Ascending aorta (tissue), 2 donors: ENCODE measurements around the gene HTT-AS. TPM values are rescaled to one million over a fixed set of nuclear protein-coding genes. Genes with fewer than 3 reads are reported as not detected.
"Not testable (repeated sequence)": the region's sequence is repeated elsewhere in the genome, so short reads cannot be mapped to it uniquely, and the experiment has no call there.

Experiments
- DNase-seq, 2 donors: peaks; one replicate each; pipeline ENCODE4 v3.0.0-alpha.2; 2019; ENCODE audit warnings: low spot score in 2 of 2
- H3K27ac ChIP-seq, 2 donors: fragments of 200-600 bp; sonication (generic); one replicate each; pipeline ENCODE4 v1.5.1; 2016 to 2017; ENCODE audit warnings: mild to moderate bottlenecking in 1 of 2
- H3K27me3 ChIP-seq: fragments of 200-600 bp; sonication (generic); one replicate; pipeline ENCODE4 v1.5.1; 2017
- H3K36me3 ChIP-seq, 2 donors: fragments of 200-600 bp; sonication (generic); one replicate each; pipeline ENCODE4 v1.5.1; 2016
- H3K4me1 ChIP-seq, 2 donors: fragments of 200-600 bp; sonication (generic); one replicate each; pipeline ENCODE4 v1.5.1; 2016 to 2017; ENCODE audit warnings: mild to moderate bottlenecking in 1 of 2
- H3K4me3 ChIP-seq, 2 donors: fragments of 200-600 bp; sonication (generic); one replicate each; pipeline ENCODE4 v1.5.1; 2016 to 2017; ENCODE audit warnings: mild to moderate bottlenecking in 1 of 2
- H3K9me3 ChIP-seq, 2 donors: fragments of 200-600 bp; sonication (generic); one replicate each; pipeline ENCODE4 v1.5.1; 2016
- intact Hi-C: fragments of 100-400 bp; cut with DNase I; formaldehyde crosslinking; loops from one replicate; pipeline ENCODE4 v1.15.1; 2023
- total RNA-seq: library from RNA; depleted of rRNA; stranded (reverse); fragments of >200 nt; gene quantifications from one replicate; pipeline ENCODE4 v1.1.0, GENCODE V29; 2016
- TF ChIP-seq, protein P1 (sequence below), 3 experiments: fragments of 200-600 bp in 2 of 3; fragments of 450-650 bp in 1 of 3; sonication (generic) in 2 of 3; IDR thresholded peaks; one replicate each; pipeline ENCODE4 v1.5.1; 2016 to 2019; ENCODE audit warnings: antibody characterized with exemption in 3 of 3, mild to moderate bottlenecking in 1 of 3, moderate library complexity in 1 of 3

HTT-AS gene
- total RNA-seq, 1 donor from 2014 or later = not detected

DNA sequence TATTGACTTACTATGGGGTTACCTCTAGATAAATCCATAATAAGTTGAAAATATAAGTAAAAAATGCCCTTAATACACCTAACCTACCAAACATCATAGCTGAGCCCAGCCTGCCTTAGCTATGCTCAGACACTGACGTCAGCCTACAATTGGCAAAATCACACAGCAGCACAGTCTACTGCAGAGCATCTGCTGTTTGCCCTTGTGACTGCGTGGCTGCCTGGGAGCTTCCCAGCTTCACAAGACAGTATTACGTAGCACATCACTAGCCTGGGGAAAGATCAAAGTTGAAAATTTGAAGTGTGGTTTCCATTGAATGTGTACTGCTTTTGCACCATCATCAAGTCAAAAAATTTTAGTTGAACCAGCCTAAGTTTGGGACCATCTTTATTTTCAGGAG is 8.8 kb downstream of the HTT-AS start:
- H3K4me3 ChIP-seq = no peak overlapping the region
- no peaks in the 10 kb centered on the region for H3K4me1 ChIP-seq
- no peaks in the 10 kb centered on the region for H3K9me3 ChIP-seq
- DNase-seq = no peak
- H3K27me3 ChIP-seq = no peaks in the 10 kb centered on the region
- intact Hi-C loops = no loop called here
- no peaks in the 10 kb centered on the region for H3K36me3 ChIP-seq
- no peak overlapping the region for H3K27ac ChIP-seq
- TF ChIP-seq, protein P1, sequence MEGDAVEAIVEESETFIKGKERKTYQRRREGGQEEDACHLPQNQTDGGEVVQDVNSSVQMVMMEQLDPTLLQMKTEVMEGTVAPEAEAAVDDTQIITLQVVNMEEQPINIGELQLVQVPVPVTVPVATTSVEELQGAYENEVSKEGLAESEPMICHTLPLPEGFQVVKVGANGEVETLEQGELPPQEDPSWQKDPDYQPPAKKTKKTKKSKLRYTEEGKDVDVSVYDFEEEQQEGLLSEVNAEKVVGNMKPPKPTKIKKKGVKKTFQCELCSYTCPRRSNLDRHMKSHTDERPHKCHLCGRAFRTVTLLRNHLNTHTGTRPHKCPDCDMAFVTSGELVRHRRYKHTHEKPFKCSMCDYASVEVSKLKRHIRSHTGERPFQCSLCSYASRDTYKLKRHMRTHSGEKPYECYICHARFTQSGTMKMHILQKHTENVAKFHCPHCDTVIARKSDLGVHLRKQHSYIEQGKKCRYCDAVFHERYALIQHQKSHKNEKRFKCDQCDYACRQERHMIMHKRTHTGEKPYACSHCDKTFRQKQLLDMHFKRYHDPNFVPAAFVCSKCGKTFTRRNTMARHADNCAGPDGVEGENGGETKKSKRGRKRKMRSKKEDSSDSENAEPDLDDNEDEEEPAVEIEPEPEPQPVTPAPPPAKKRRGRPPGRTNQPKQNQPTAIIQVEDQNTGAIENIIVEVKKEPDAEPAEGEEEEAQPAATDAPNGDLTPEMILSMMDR (IDR thresholded peaks at IDR 0.05) = no peak

DNA sequence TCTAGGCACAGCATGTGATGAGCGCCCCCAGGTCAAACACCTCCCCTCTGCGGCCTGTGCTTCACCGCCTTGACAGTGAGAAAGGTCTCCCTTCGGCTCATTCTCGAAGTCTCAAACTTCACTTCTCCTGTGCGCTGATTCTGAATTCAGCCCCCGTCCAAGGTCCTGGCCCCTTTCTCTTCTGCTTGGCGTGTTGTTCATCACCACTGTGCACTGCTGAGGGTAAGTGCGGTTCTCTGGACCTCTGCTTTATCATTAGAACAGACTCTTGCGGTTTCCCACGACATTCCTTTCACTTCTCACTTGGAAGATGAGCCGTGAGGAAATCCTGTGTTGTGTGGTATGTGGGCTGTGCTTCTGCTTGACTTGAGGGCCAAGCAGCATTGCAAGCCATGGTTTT is 11.9 kb downstream of the HTT-AS start:
- Histone ChIP-seq H3K27ac (no peak overlapping the region), H3K9me3 (no peaks in the 10 kb centered on the region), H3K36me3 (no peaks in the 10 kb centered on the region), H3K27me3 (no peaks in the 10 kb centered on the region), H3K4me3 (no peak overlapping the region), H3K4me1 (no peaks in the 10 kb centered on the region)
- DNase-seq = no peak
- TF ChIP-seq, protein P1 (IDR thresholded peaks at IDR 0.05) = no peak
- intact Hi-C loops = no loop called here

DNA sequence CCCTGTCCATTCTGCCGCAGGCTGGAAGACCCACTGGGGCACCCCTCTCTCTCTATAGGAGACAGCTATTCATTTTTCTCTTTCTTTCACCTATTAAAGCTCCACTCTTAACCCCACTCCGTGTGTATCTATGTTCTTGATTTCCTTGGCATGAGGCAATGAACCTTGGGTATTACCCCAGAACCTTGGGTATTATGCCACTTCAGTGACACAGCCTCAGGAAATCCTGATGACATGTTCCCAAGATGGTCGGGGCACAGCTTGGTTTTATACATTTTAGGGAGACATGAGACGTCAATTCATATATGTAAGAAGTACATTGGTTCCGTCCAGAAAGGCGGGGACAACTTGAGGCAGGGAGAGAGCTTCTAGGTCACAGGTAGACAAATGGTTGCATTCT is 13.4 kb downstream of the HTT-AS start:
- no peak for DNase-seq
- no peaks in the 10 kb centered on the region for H3K36me3 ChIP-seq
- H3K27ac ChIP-seq = no peak overlapping the region
- H3K4me1 ChIP-seq = no peaks in the 10 kb centered on the region
- intact Hi-C loops = no loop called here
- H3K27me3 ChIP-seq = no peaks in the 10 kb centered on the region
- H3K4me3 ChIP-seq = no peak overlapping the region
- TF ChIP-seq, protein P1 (IDR thresholded peaks at IDR 0.05) = no peak
- no peaks in the 10 kb centered on the region for H3K9me3 ChIP-seq

DNA sequence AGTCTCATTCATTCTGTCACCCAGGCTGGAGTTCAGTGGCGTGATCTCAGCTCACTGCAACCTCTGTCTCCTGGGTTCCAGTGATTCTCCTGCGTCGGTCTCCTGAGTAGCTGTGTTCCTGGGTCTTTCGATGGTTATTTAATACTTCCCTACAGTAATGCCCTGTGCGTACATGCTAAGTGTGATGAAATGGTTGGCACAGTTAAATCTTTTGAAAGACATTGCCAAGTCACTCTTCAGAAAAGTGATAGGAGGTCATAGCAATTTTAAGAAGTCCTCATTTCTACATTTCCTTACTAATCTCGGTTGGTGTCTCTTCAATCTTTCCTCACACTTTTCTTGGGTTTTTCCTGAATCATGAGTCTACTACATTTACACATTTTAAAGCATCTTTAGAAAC is 14.4 kb downstream of the HTT-AS start:
- Histone ChIP-seq H3K27me3 (no peaks in the 10 kb centered on the region), H3K9me3 (no peaks in the 10 kb centered on the region), H3K36me3 (no peaks in the 10 kb centered on the region), H3K27ac (no peak overlapping the region), H3K4me3 (no peak overlapping the region), H3K4me1 (no peaks in the 10 kb centered on the region)
- intact Hi-C loops = no loop called here
- no peak for DNase-seq
- TF ChIP-seq, protein P1 (IDR thresholded peaks at IDR 0.05) = no peak

DNA sequence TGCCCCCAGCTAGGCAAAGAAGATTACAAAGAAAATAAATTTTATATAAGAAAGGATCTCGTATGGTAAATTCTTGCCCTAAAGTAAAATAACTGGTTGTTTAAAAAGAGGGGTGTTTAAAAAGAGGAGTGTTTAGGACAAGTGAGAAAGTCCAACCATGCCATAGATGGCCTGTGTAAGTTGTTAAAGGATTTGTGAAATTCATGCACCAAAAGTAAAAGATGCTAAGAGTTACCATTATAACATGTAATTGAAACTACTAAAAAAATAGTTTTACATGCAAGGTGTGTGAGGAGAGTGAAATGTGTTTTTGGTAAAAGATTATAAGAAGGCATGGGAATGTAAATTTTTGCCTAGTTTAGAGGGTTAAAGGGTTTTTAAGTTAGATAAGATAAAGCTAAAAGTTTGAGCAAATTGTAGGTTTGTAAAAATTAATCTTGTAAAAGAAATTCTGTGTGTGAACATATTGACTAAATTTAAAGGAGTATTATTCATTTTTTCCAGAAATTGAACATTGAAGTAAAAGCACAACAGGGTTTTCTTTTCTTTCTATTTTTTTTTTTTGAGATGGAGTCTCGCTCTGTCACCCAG is 20.1 kb downstream of the HTT-AS start:
- H3K27ac ChIP-seq = no peak overlapping the region
- H3K4me3 ChIP-seq = no peak overlapping the region
- H3K9me3 ChIP-seq = no peaks in the 10 kb centered on the region
- intact Hi-C loops = no loop called here
- no peaks in the 10 kb centered on the region for H3K4me1 ChIP-seq
- no peak for DNase-seq
- H3K36me3 ChIP-seq = no peaks in the 10 kb centered on the region
- TF ChIP-seq, protein P1 (IDR thresholded peaks at IDR 0.05) = no peak
- no peaks in the 10 kb centered on the region for H3K27me3 ChIP-seq

DNA sequence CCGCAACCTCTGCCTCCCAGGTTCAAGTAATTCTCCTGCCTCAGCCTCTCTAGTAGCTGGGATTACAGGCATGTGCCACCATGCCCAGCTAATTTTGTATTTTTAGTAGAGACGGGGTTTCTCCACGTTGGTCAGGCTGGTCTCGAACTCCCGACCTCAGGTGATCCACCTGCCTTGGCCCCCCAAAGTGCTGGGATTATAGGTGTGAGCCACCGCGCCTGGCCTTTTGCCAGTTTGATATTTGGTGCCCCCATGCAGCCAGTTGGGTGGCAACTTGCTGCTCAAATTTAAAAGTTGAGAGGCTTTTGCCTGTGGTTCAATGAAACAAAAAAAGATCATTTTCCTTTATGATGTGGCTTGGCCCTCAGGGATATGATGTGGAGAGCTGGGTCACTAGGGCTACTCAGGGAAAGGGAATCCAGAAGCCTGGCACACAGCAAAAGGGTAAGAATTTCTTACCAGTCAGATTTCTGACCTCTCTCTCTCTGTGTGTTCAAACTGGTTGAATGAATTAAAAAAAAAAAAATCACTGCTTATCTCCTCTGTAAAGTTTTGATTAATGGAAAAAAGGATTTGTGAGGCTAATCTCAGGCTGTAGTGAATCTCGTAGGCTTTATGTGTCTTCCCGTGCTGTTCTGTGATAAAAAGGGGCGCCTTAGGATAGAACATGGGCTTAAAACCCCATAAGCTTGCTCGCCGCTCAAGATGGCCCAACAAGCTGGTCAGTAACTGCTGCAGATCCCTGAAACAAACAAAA is 23.0 kb downstream of the HTT-AS start:
- H3K27me3 ChIP-seq, H3K9me3 ChIP-seq, H3K4me1 ChIP-seq, H3K27ac ChIP-seq, H3K36me3 ChIP-seq, H3K4me3 ChIP-seq, intact Hi-C loops: not testable (repeated sequence)
- peak in 1 of 2 donors; percentile 30 for DNase-seq
